DOHH2 (cell line): Measurements from ENCODE around the gene NCKAP5.

Experiments
- EZH2phosphoT487 ChIP-seq: fragments of 200-600 bp; sonication (generic); IDR thresholded peaks from 2 replicates; pipeline ENCODE4 v1.6.1; 2017; ENCODE audit warnings: borderline replicate concordance, mild to moderate bottlenecking, antibody characterized with exemption, low read length, moderate library complexity, mixed read lengths
- TF ChIP-seq, protein P1 (sequence below): fragments of 200-600 bp; sonication (generic); IDR thresholded peaks from one replicate; pipeline ENCODE4 v1.5.1; 2014; ENCODE audit warnings: antibody characterized with exemption, mild to moderate bottlenecking, low read depth, low read length; ENCODE audit not compliant: poor library complexity, severe bottlenecking

DNA sequence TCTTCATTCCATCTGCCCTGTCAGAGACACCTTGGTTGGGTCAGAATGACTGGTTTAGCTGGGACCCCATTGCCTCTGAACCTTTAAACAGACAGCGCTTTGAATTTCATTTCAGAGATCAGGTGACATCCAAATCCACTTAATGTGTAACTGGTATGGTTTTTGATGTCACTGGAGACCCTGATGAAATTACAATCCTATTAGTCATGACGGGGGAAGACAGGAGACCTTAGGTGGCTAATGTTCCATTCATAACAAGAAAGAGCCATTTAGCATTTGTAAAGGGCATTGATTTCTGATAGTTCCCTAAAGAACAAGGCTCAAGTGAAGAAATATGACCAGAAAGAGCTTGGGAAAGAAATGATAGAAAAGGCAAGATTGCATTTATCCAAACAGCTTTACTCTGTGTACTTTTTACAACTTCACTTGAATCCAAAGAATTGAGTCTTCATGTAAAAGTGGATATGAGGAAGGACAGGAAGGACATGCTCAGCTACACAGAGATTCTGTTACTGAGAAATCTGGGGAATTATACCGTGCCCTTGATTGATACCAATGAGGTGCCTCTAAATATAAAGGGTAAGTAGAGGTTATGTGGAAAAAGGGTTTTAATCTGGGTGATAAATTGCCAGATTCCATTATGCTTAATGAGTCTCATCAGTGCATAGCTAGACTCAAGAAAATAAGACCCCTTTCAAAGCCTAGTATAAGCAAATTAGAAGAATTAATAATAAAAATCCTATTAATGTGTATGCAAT is 198.2 kb downstream of the NCKAP5 start:
- TF ChIP-seq, protein P1, sequence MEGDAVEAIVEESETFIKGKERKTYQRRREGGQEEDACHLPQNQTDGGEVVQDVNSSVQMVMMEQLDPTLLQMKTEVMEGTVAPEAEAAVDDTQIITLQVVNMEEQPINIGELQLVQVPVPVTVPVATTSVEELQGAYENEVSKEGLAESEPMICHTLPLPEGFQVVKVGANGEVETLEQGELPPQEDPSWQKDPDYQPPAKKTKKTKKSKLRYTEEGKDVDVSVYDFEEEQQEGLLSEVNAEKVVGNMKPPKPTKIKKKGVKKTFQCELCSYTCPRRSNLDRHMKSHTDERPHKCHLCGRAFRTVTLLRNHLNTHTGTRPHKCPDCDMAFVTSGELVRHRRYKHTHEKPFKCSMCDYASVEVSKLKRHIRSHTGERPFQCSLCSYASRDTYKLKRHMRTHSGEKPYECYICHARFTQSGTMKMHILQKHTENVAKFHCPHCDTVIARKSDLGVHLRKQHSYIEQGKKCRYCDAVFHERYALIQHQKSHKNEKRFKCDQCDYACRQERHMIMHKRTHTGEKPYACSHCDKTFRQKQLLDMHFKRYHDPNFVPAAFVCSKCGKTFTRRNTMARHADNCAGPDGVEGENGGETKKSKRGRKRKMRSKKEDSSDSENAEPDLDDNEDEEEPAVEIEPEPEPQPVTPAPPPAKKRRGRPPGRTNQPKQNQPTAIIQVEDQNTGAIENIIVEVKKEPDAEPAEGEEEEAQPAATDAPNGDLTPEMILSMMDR = no peak
- no peak for TF ChIP-seq EZH2phosphoT487
